SKM-1 (cell line): ENCODE results near the gene OMD.

Experiments
- DNase-seq: peaks from one replicate; lab custom pipeline; 2025; ENCODE audit not compliant: unreplicated experiment; lab: John Stamatoyannopoulos, UW

OMD gene

GRCh38 chr9:92373167-92373566 is 51.1 kb downstream of the OMD start:
- no peak for DNase-seq

- DNase-seq: no peak
Measured at GRCh38 chr9:92369075-92369474, 55.2 kb downstream of the OMD start.
